Gastrocnemius medialis (tissue), 4 donors: ENCODE data around the gene DCP1A. TPM values are rescaled to one million over a fixed set of nuclear protein-coding genes. Genes with fewer than 3 reads are reported as not detected.
"Not testable (repeated sequence)": the region's sequence is repeated elsewhere in the genome, so short reads cannot be mapped to it uniquely, and the experiment has no call there.

Source experiments
- ATAC-seq, 2 donors: fragments of 150-250 bp; one replicate each; pipeline ENCODE4 v1.9.1; 2016
- DNase-seq, 2 donors: peaks; one replicate each; pipeline ENCODE4 v3.0.0-alpha.2; 2019
- H3K27ac ChIP-seq, 4 donors: fragments of 200-600 bp; sonication (generic); 1 replicate in 1 of 4; 2 replicates in 3 of 4; pipeline ENCODE4 v1.5.1; 2016 to 2018; ENCODE audit warnings: mild to moderate bottlenecking in 2 of 4, moderate library complexity in 1 of 4
- H3K27me3 ChIP-seq, 3 donors: fragments of 200-600 bp; sonication (generic) in 2 of 3; 1 replicate in 1 of 3; 2 replicates in 2 of 3; pipeline versions ENCODE4 v1.5.1 to v1.6.0; 2016 to 2019; ENCODE audit warnings: mild to moderate bottlenecking in 1 of 3, moderate library complexity in 1 of 3
- H3K36me3 ChIP-seq, 2 donors: fragments of 200-600 bp; sonication (generic) in 1 of 2; one replicate each; pipeline ENCODE4 v1.5.1; 2017 to 2018
- H3K4me1 ChIP-seq, 2 donors: fragments of 200-600 bp; sonication (generic) in 1 of 2; one replicate each; pipeline ENCODE4 v1.5.1; 2016 to 2017; ENCODE audit warnings: mild to moderate bottlenecking in 2 of 2
- H3K4me3 ChIP-seq, 4 donors: fragments of 200-600 bp; sonication (generic) in 3 of 4; 1 replicate in 1 of 4; 2 replicates in 3 of 4; pipeline ENCODE4 v1.5.1; 2016 to 2019; ENCODE audit warnings: mild to moderate bottlenecking in 2 of 4
- H3K9me3 ChIP-seq, 3 donors: fragments of 200-600 bp; sonication (generic) in 2 of 3; 1 replicate in 1 of 3; 2 replicates in 2 of 3; pipeline ENCODE4 v1.5.1; 2016 to 2019
- POLR2A ChIP-seq, 2 donors: fragments of 450-650 bp; IDR thresholded peaks; one replicate each; pipeline ENCODE4 v1.6.1; 2017; ENCODE audit warnings: antibody characterized with exemption in 2 of 2, mild to moderate bottlenecking in 2 of 2, moderate library complexity in 2 of 2
- in situ Hi-C, 4 donors: fragments of 200-750 bp; cut with MboI; loops; one replicate each; pipeline versions ENCODE4 v1.15.0 to v1.8.0; 2017; ENCODE audit warnings: low sequenced_read_pairs in 4 of 4
- intact Hi-C: fragments of 100-400 bp; cut with DNase I; formaldehyde crosslinking; loops from one replicate; pipeline ENCODE4 v1.15.1; 2023; ENCODE audit warnings: low total_unique reads
- total RNA-seq, 4 donors: library from RNA; depleted of rRNA; stranded (reverse); fragments of >200 nt; gene quantifications; one replicate each; pipeline versions ENCODE4 v1.1.0 to v1.2.3, GENCODE V29; 2016
- TF ChIP-seq, protein P1 (sequence below), 5 experiments: fragments of 450-650 bp in 3 of 5; fragments of 200-600 bp in 2 of 5; sonication (generic) in 2 of 5; IDR thresholded peaks in 4 of 5; conservative IDR thresholded peaks in 1 of 5; 1 replicate in 4 of 5; 2 replicates in 1 of 5; pipeline ENCODE4 v1.5.1; 2016 to 2019; ENCODE audit warnings: antibody characterized with exemption in 5 of 5, mild to moderate bottlenecking in 3 of 5, moderate library complexity in 3 of 5

DCP1A gene
- total RNA-seq, 4 donors from 2014 or later = 10.9 to 18.4 (median 15.2) TPM

DNA sequence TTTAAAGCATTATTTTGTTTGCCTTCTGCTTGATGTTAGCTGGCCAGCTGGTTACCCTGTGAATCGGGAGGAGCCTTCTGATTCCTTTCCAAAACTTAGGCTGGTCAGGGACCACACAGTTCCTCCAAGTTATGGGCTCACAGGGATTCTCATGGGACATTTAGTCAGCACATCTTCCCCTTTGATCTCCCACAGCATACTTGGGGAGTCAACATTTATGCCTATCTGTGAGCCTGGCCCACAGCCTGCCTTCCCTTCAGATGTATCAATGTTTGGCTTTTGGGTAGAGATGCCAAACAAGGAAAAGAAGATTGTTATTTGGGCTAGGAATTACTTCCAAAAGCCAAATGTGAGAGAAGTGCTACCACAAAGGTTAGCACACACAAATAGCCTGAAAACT, 32.6 kb upstream of the DCP1A start:
- TF ChIP-seq POLR2A (IDR thresholded peaks at IDR 0.05) = no peak
- TF ChIP-seq, protein P1, sequence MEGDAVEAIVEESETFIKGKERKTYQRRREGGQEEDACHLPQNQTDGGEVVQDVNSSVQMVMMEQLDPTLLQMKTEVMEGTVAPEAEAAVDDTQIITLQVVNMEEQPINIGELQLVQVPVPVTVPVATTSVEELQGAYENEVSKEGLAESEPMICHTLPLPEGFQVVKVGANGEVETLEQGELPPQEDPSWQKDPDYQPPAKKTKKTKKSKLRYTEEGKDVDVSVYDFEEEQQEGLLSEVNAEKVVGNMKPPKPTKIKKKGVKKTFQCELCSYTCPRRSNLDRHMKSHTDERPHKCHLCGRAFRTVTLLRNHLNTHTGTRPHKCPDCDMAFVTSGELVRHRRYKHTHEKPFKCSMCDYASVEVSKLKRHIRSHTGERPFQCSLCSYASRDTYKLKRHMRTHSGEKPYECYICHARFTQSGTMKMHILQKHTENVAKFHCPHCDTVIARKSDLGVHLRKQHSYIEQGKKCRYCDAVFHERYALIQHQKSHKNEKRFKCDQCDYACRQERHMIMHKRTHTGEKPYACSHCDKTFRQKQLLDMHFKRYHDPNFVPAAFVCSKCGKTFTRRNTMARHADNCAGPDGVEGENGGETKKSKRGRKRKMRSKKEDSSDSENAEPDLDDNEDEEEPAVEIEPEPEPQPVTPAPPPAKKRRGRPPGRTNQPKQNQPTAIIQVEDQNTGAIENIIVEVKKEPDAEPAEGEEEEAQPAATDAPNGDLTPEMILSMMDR (IDR thresholded peaks at IDR 0.05 in 4 of 5, conservative IDR thresholded peaks at IDR 0.05 in 1 of 5) = no peak
- in situ Hi-C loops = loop anchor here in 2 of 4 donors (10.0 to 25.0 kb wide), 2 partner anchors 332 to 335 kb away; no protein-coding TSS in a partner anchor

DNA sequence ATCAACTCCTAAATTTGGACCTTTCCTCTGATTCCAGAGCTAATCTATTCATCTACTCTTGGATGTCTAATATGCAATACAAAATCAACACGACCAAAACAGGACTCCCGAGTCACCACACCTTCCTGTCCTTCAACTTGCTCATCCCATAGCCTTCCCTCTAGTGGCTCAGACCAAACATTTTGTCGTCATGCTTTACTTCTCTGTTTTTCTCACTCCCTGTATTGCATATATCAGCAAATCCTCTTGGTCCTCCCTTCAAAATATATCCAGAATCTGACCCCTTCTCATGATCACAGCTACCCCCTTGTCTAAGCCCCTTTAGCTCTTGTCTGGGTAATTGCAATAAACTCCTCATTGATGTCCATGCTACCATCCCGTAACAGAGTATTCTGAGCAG, 30.5 kb upstream of the DCP1A start:
- Histone ChIP-seq H3K9me3 (no peaks in the 10 kb centered on the region), H3K36me3 (no peaks in the 10 kb centered on the region), H3K27me3 (no peaks in the 10 kb centered on the region), H3K4me3 (no peak overlapping the region), H3K4me1 (no peaks in the 10 kb centered on the region), H3K27ac (no peak overlapping the region)
- no peak for TF ChIP-seq POLR2A (IDR thresholded peaks at IDR 0.05)
- TF ChIP-seq, protein P1 (IDR thresholded peaks at IDR 0.05 in 4 of 5, conservative IDR thresholded peaks at IDR 0.05 in 1 of 5) = no peak
- ATAC-seq = no peak
- DNase-seq = no peak
- intact Hi-C loops (no loop called here), in situ Hi-C loops (loop anchor here in 2 of 4 donors (10.0 to 25.0 kb wide), 2 partner anchors 335 to 337 kb away; no protein-coding TSS in a partner anchor)

More for the DNA sequence above, 32.6 kb upstream of the DCP1A start:
- no peaks in the 10 kb centered on the region for H3K4me1 ChIP-seq
- H3K4me3 ChIP-seq = no peak overlapping the region
- H3K27ac ChIP-seq = no peak overlapping the region
- DNase-seq (no peak), ATAC-seq (no peak)
- intact Hi-C loops = no loop called here
- H3K36me3 ChIP-seq = no peaks in the 10 kb centered on the region
- H3K27me3 ChIP-seq = no peaks in the 10 kb centered on the region
- H3K9me3 ChIP-seq = no peaks in the 10 kb centered on the region

- no peaks in the 10 kb centered on the region for H3K36me3 ChIP-seq
- no peak overlapping the region for H3K4me3 ChIP-seq
- in situ Hi-C loops = loop anchor here in 2 of 4 donors (10.0 to 25.0 kb wide), 2 partner anchors 336 to 338 kb away; no protein-coding TSS in a partner anchor
- no peaks in the 10 kb centered on the region for H3K4me1 ChIP-seq
- no peak for TF ChIP-seq POLR2A (IDR thresholded peaks at IDR 0.05)
- TF ChIP-seq, protein P1 (IDR thresholded peaks at IDR 0.05 in 4 of 5, conservative IDR thresholded peaks at IDR 0.05 in 1 of 5) = no peak
- H3K27me3 ChIP-seq = no peaks in the 10 kb centered on the region
- intact Hi-C loops = no loop called here
- no peak for DNase-seq
- no peaks in the 10 kb centered on the region for H3K9me3 ChIP-seq
- no peak overlapping the region for H3K27ac ChIP-seq
- no peak for ATAC-seq
These were observed 29.3 kb upstream of the DCP1A start for GRCh38 chr3:53376679-53377078.

- in situ Hi-C loops = loop anchor here in 2 of 4 donors (10.0 to 25.0 kb wide), 2 partner anchors 337 to 340 kb away; no protein-coding TSS in a partner anchor
- Histone ChIP-seq H3K27ac (no peak overlapping the region), H3K4me3 (no peak overlapping the region), H3K9me3 (no peaks in the 10 kb centered on the region), H3K36me3 (no peaks in the 10 kb centered on the region), H3K27me3 (no peaks in the 10 kb centered on the region), H3K4me1 (no peaks in the 10 kb centered on the region)
- DNase-seq (peak; percentile 3 to 27), ATAC-seq (peak in 1 of 2 donors; percentile 72)
- TF ChIP-seq, protein P1 (IDR thresholded peaks at IDR 0.05 in 4 of 5, conservative IDR thresholded peaks at IDR 0.05 in 1 of 5) = peak; percentile 39 to 55 (median 45)
- TF ChIP-seq POLR2A (IDR thresholded peaks at IDR 0.05) = no peak
- intact Hi-C loops = no loop called here
These were observed 27.7 kb upstream of the DCP1A start for GRCh38 chr3:53375019-53375418.

- H3K4me1 ChIP-seq, H3K4me3 ChIP-seq, ATAC-seq, H3K27ac ChIP-seq, H3K9me3 ChIP-seq, H3K27me3 ChIP-seq, DNase-seq, H3K36me3 ChIP-seq, intact Hi-C loops: not testable (repeated sequence)
- in situ Hi-C loops = loop anchor here in 1 of 4 donors (10.0 kb wide), 1 partner anchor 344 kb away; no protein-coding TSS in a partner anchor
These were observed 23.4 kb upstream of the DCP1A start for GRCh38 chr3:53370719-53371118.
